GM04504 (cell line): ENCODE measurements around the gene PTPN1.

Source experiments
- DNase-seq: peaks from one replicate; pipeline ENCODE4 v3.0.0-alpha.2; 2012; ENCODE audit warnings: low read depth

The PTPN1 gene

GRCh38 chr20:50575865-50576720, 65.9 kb downstream of the PTPN1 start:
- no peak for DNase-seq

DNA sequence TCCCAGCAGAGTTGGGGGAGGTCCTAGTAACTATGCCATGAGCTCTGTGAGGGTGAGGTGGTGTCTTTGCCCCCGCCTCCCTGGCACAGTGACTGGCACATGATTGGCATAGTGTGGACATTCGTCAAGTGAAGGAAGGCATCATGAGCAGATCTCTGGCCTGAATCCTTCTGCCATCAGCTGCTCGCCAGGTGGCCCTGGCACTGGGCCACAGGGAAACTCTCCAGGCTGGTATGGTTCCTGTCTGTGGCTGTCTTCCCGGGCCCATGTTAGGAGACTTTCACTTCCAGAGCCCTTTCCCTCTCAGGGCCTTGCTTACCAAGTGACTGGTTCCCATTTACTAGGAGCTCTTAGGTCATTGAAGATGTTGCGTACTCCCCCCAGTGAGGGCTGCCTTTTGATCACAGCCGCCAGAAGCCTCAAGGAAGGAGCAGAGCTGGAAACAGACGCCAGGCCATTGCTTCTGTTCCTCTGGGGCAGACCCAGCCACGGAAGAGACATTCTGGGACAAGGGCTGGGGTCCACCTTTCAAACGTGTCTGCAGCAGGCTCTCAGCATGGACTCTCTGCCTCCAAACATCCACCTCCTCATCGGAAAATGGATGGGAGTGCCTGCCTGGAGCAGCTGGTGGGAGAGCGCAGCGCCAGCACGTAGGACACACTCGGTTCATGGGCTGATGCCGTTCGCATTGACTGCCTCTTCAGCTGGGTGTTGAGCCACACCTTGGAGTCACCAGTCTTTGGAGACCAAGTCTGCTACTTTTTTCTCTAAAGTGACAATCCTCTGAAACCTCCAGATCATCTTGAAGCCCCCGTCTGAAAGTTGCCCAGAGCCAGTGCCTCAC, 67.2 kb downstream of the PTPN1 start:
- DNase-seq = no peak

- DNase-seq = no peak
These were observed 68.0 kb downstream of the PTPN1 start for GRCh38 chr20:50578061-50578777.

GRCh38 chr20:50578778-50579165, 68.6 kb downstream of the PTPN1 start:
- DNase-seq = no peak

DNA sequence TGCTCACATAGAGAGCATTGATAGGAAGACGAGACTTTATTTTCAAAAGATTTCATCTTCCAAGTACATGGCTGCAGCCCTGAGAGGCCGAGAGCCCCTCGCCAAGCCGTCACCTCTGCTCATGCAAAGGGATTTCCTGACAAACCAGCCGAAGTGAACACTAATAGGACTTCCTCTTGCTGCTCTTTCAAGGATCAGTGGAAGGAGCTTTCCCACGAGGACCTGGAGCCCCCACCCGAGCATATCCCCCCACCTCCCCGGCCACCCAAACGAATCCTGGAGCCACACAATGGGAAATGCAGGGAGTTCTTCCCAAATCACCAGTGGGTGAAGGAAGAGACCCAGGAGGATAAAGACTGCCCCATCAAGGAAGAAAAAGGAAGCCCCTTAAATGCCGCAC, 69.3 kb downstream of the PTPN1 start:
- no peak for DNase-seq

DNA sequence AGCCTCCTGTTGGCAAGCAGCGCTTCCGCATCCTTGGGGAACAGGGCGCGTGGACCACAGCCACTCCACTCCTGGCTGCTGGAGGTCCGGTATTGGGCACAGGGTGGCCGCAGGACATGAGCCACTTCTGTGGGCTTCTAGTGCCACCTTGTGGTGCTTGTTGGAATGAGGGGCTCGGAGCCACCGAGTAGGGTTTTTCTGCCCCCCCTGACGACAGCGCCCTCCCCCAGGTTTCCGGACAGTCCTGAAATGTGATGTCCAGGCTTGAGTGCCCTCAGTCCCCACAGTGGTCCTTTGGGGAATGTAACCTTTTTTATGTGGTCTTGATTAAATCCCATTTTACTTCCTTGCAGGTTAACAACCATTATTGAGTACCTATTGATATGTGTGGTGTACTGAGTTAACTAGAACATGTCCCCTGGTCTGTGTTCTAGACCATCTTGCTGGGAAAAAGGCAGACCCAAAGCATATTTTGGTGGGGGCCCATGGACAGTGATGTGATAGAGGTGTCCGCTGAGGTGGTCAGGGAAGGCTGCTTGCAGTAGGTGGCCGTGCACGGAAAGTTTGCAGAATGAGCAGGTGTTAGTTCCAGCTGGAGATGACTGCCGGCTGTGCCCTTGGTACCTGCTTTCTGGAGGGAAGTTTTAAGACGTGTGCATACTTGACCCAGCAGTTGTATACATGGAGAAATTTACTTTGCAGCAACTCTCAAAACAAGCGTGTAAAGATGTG, 70.0 kb downstream of the PTPN1 start:
- DNase-seq = no peak

- no peak for DNase-seq
These were observed 70.8 kb downstream of the PTPN1 start for GRCh38 chr20:50580842-50581544.

DNA sequence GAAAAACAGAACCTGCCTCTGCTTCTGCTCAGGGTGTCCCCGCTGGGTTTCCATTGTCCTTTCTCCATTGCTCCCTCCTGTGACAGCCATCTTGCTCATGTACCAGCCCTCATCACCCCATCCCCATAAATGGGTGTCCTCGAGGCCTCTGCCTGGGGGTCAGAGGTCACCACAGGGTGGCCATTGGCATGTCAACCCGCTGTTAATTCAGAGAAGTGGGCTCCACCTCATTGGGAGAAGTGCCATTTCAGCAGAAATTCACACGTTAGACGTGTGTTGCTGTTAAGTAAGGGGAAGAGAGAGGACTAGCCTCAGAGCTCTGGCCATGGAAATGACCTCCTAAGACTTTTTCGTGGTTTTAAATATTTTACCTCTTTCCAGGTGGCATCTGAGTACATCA, 71.9 kb downstream of the PTPN1 start:
- no peak for DNase-seq

DNA sequence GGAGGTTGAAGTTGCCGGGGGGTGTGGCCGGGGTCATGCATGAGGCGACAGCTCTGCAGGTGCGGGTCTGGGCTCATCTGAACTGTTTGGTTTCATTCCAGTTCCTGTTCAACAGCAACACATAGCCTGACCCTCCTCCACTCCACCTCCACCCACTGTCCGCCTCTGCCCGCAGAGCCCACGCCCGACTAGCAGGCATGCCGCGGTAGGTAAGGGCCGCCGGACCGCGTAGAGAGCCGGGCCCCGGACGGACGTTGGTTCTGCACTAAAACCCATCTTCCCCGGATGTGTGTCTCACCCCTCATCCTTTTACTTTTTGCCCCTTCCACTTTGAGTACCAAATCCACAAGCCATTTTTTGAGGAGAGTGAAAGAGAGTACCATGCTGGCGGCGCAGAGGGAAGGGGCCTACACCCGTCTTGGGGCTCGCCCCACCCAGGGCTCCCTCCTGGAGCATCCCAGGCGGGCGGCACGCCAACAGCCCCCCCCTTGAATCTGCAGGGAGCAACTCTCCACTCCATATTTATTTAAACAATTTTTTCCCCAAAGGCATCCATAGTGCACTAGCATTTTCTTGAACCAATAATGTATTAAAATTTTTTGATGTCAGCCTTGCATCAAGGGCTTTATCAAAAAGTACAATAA, 72.5 kb downstream of the PTPN1 start:
- DNase-seq = no peak

GRCh38 chr20:50583442-50584150, 73.4 kb downstream of the PTPN1 start:
- DNase-seq = no peak

GRCh38 chr20:50584687-50585086, 74.5 kb downstream of the PTPN1 start:
- DNase-seq = no peak

DNA sequence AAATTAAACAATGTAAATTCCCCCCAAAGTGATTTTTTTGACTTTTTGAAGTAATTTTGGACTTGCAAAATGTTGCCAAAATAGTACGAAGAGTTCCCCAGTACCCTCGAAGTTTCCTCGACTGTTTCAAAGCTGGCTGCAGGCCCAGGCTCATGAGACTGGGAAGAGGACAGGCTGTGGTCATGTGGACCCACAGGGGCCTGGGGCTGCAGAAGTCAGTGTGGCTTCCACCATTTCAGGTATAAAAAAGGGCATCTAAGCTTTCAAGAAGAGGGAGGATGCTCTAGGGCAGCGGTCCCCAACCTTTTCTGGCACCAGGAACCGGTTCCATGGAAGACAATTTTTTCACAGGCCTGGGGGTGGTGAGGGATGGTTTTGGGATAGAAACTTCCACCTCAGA, 75.0 kb downstream of the PTPN1 start:
- no peak for DNase-seq

DNA sequence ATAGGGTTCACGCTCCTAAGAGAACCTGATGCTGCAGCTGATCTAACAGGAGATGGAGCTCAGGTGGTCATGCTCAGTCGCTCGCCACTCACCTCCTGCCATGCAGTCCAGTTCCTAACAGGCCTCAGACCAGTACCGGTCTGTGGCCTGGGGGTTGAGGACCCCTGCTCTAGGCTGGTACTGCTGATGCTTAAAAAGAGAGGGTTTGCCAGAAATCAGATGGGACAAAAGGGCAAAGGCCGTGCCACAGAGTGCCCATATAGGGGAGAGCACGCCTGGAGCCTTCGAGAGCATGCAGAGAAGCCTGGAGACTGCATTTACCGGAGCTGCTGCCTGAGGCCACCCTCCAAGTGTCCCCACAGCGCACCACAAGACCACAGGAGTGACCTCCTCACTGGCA, 75.5 kb downstream of the PTPN1 start:
- DNase-seq = no peak

GRCh38 chr20:50586531-50587232, 76.5 kb downstream of the PTPN1 start:
- no peak for DNase-seq

GRCh38 chr20:50587291-50587961, 77.2 kb downstream of the PTPN1 start:
- DNase-seq = no peak

DNA sequence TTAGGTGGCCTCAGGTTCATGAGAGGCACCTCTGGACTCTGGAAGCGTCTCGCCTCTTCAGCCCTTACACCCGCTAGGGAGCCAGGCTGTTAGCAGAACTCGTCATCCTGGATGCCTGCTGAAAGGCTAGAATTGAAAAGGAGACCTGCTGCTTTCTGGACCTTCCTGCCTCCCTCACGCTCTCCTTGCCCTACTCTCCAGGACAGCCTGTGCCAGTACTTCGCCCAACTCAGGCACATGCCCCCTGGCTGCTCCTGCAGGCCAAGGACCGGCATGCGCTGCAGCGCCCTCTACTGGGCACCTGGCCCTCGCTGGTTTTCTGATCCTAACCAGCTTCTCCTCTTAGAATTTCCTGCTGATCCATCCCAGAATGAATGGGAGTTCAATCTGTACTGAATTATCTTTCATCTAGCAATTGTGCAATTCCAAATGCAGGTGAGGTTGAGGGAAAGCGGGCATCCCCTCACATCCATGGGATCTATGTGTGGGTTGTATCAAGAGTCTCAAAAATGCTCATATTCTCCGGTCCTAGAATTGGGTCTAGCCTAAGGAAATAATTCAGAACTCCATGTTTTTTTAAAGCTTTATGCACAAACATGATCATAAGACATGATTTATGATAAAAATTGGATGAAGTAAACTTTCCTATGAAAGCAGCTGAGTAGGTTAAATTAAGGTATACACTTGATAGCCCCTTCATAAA, 78.0 kb downstream of the PTPN1 start:
- DNase-seq = peak; percentile 16

DNA sequence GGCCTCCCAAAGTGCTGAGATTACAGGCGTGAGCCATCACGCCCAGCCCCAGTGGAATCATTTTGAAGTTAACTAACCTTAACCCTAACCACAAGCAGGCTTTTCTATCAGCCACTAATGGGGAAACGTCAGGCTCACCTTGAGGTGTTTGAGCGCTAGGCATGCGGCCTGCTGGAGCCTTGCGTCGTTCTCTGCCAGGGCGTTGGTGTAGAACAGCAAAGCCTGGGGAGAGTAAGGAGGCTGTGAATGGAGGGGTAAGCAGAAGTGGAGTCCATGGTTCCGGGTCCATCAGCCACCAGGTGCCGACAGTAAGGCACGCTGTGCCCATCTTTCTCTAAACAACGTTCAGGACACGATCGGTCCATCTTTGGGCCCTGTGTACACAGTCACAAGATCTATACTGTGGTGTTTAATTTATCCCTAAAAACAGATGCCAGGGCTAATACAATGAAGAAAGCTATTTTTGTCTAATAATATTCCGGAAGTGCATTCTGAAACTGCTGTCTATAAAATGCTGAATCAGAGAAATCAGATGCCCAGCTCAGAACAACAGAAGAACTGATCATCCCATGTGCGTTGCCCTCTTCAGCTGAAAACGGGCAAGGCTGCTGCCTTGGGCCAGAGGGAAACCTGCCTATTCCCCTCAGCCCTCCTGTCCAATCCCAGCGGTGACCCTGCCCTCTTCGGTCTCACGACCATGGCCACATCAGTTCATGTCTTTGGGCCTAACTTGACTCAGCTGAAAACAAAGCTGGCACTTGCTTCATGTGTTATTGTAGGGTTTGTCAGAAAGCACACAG, 79.6 kb downstream of the PTPN1 start:
- DNase-seq = no peak

- no peak for DNase-seq
These were observed 80.1 kb downstream of the PTPN1 start for GRCh38 chr20:50590348-50590664.
